K562 (cell line): ENCODE data around the gene ASCL3. TPM values are rescaled to one million over a fixed set of nuclear protein-coding genes. Genes with fewer than 3 reads are reported as not detected.

Source experiments
- ATAC-seq: fragments of 200-7000 bp; cut with Tn5 transposase; 3 replicates; pipeline ENCODE4 v1.9.1; 2020; ENCODE audit warnings: moderate library complexity
- BruUV-seq: library from RNA; stranded (reverse); fragments of 400-500 nt; replicated peaks from 2 replicates; lab custom pipeline; 2021; lab: Mats Ljungman, UMichigan
- CTCF ChIA-PET: fragments of 300-600 bp; formaldehyde crosslinking; extraction: SDS; loops from one replicate; lab custom pipeline; 2021; ENCODE audit warnings: low intra/inter-chr PET ratio; lab: Yijun Ruan, JAX
- POLR2A ChIA-PET: fragments of 300-600, 350-650 bp; sonication (Branson Sonifier 250); formaldehyde crosslinking; extraction: SDS; loops from one replicate; lab custom pipeline; 2021; ENCODE audit warnings: antibody characterized with exemption, inconsistent platforms; lab: Yijun Ruan, JAX
- DNase-seq, 4 experiments: peaks; one replicate each; pipeline versions ENCODE4 v3.0.0 to v3.0.0-alpha.2; 2011 to 2018; ENCODE audit warnings: low spot score in 3 of 4, mixed read lengths in 3 of 4; ENCODE audit errors: extremely low read depth in 1 of 4
- FAIRE-seq: peaks from 2 replicates; lab custom pipeline; 2011; peaks lifted over from hg19 to GRCh38; lab: Jason Lieb, UNC
- H2AFZ ChIP-seq: 2 replicates; pipeline ENCODE4 v1.6.0; 2011; ENCODE audit warnings: low read depth, low read length, control low read depth, inconsistent platforms
- H3K27ac ChIP-seq: fragments of 200-600 bp; 3 replicates; pipeline ENCODE4 v1.8.0; 2011; ENCODE audit warnings: low read depth, mild to moderate bottlenecking, control low read depth, inconsistent platforms, low read length, moderate library complexity, mixed read lengths; ENCODE audit errors: extremely low read depth
- H3K27me3 ChIP-seq, 2 experiments: fragments of 300-600 bp in 1 of 2; 2 replicates in 1 of 2; 3 replicates in 1 of 2; pipeline versions ENCODE4 v1.6.0 to v1.8.0; 2011; ENCODE audit warnings: inconsistent platforms in 2 of 2, low read length in 2 of 2, mild to moderate bottlenecking in 1 of 2, mixed read lengths in 1 of 2, moderate library complexity in 1 of 2; ENCODE audit not compliant: control insufficient read depth in 2 of 2, insufficient read depth in 2 of 2
- H3K36me3 ChIP-seq: fragments of 300-600 bp; 3 replicates; pipeline ENCODE4 v1.8.0; 2011; ENCODE audit warnings: mild to moderate bottlenecking, low read length, inconsistent platforms; ENCODE audit not compliant: control insufficient read depth, insufficient read depth
- H3K4me1 ChIP-seq, 2 experiments: fragments of 200-600 bp in 1 of 2; replicated peaks in 1 of 2; 2 replicates in 1 of 2; 3 replicates in 1 of 2; pipeline versions ENCODE4 v1.5.1 to v1.8.0; 2011; ENCODE audit warnings: inconsistent platforms in 2 of 2, low read length in 2 of 2, mild to moderate bottlenecking in 1 of 2, mixed read lengths in 1 of 2, moderate library complexity in 1 of 2; ENCODE audit not compliant: control insufficient read depth in 2 of 2, insufficient read depth in 2 of 2
- H3K4me2 ChIP-seq: 2 replicates; pipeline ENCODE4 v1.6.1; 2011; ENCODE audit warnings: low read length, control low read depth, inconsistent platforms, mixed read lengths; ENCODE audit not compliant: insufficient read depth
- H3K4me3 ChIP-seq: fragments of 200-600 bp; sonication (generic), shearing (Covaris generic); 2 replicates; pipeline ENCODE4 v1.5.1; 2016; ENCODE audit warnings: control low read depth, inconsistent platforms
- H3K79me2 ChIP-seq: fragments of 200-600 bp; 3 replicates; pipeline ENCODE4 v1.8.0; 2011; ENCODE audit warnings: low read length, inconsistent platforms; ENCODE audit not compliant: control insufficient read depth, insufficient read depth
- H3K9ac ChIP-seq, 2 experiments: 2 replicates each; pipeline versions ENCODE4 v1.6.0 to v1.6.1; 2011; ENCODE audit warnings: low read depth in 2 of 2, low read length in 2 of 2, control low read depth in 1 of 2, inconsistent platforms in 1 of 2, mild to moderate bottlenecking in 1 of 2, mixed read lengths in 1 of 2; ENCODE audit not compliant: insufficient read depth in 1 of 2
- H3K9me1 ChIP-seq: one replicate; pipeline ENCODE4 v1.6.0; 2011; ENCODE audit warnings: inconsistent platforms, mild to moderate bottlenecking, low read length, moderate library complexity; ENCODE audit not compliant: control insufficient read depth, insufficient read depth
- H3K9me3 ChIP-seq: replicated peaks from 2 replicates; pipeline ENCODE4 v1.5.1; 2011; ENCODE audit warnings: low read depth, low read length, inconsistent platforms; ENCODE audit not compliant: control insufficient read depth, insufficient read depth
- H4K20me1 ChIP-seq: replicated peaks from 2 replicates; pipeline ENCODE4 v1.6.1; 2011; ENCODE audit warnings: low read length, inconsistent platforms, mixed read lengths; ENCODE audit not compliant: control insufficient read depth, insufficient read depth
- ARNT ChIP-seq, 2 experiments: fragments of 450-650 bp; IDR thresholded peaks; 2 replicates each; pipeline ENCODE4 v1.6.1; 2016; ENCODE audit warnings: mild to moderate bottlenecking in 1 of 2
- C11orf30 ChIP-seq: fragments of 450-650 bp; IDR thresholded peaks from 2 replicates; pipeline ENCODE4 v1.6.1; 2016; ENCODE audit warnings: low read depth, mild to moderate bottlenecking
- HCFC1 ChIP-seq: IDR thresholded peaks from 2 replicates; pipeline ENCODE4 v1.6.1; 2012; ENCODE audit warnings: low read depth, low read length, improper control_type of control experiment
- SRF ChIP-seq, 2 experiments: fragments of 250-450, 450-650 bp in 1 of 2; sonication (Bioruptor Pico) in 1 of 2; sonication (generic) in 1 of 2; formaldehyde crosslinking; IDR thresholded peaks; 2 replicates each; pipeline versions ENCODE4 v1.5.0 to v1.5.1; 2020 to 2022; ENCODE audit warnings: mild to moderate bottlenecking in 1 of 2, missing genetic modification reagents in 1 of 2
- WGBS: fragments of 100-300 bp; shearing (Covaris generic); methylation state at CpG from one replicate; pipeline ENCODE4 v1.1.6; 2016; ENCODE audit warnings: low coverage, mixed read lengths; ENCODE audit not compliant: insufficient coverage; ENCODE audit errors: missing lambda C conversion rate; 5-methylcytosine and 5-hydroxymethylcytosine counted together
- in situ Hi-C: fragments of 300-500 bp; cut with MboI; formaldehyde crosslinking; loops from 4 replicates; pipeline ENCODE4 v1.15.0; 2018; ENCODE audit warnings: inconsistent platforms, mixed read lengths
- intact Hi-C: fragments of 100-400 bp; cut with micrococcal nuclease; formaldehyde crosslinking; loops from 2 replicates; pipeline ENCODE4 v1.14.2; 2022
- polyA plus RNA-seq, 8 experiments: library from polyadenylated mRNA; depleted of rRNA in 4 of 8; stranded (reverse) in 5 of 8; unstranded in 3 of 8; fragments of >200 nt; fragmentation: Nextera tagmentation in 2 of 8; fragmentation: Illumina TruSeq in 1 of 8; extraction: Ambion mirVana in 2 of 8; extraction: Trizol in 1 of 8; gene quantifications; 2 replicates each; pipeline versions ENCODE4 v1.2.1 to v1.2.3, GENCODE V29; 2011 to 2014; ENCODE audit warnings: inconsistent platforms in 1 of 8, missing spikeins in 1 of 8
- total RNA-seq, 7 experiments: library from RNA; depleted of rRNA in 6 of 7; stranded (reverse); fragments of >200 nt in 6 of 7; fragmentation: Illumina TruSeq in 2 of 7; extraction: Trizol in 2 of 7; gene quantifications; 2 replicates each; pipeline versions ENCODE4 v1.2.1 to v1.2.3, GENCODE V29; 2011 to 2021; ENCODE audit warnings: low replicate concordance in 1 of 7
- TF ChIP-seq, protein P1 (sequence below): sonication (generic); formaldehyde crosslinking; IDR thresholded peaks from 2 replicates; pipeline ENCODE4 v1.4.0; 2020; ENCODE audit warnings: mild to moderate bottlenecking, missing genetic modification reagents

ASCL3 gene
- total and polyA plus RNA-seq, 9 of the 15 experiments (the other 6 are each of a cell fraction or from before 2014, with no cell fraction given): not detected

DNA sequence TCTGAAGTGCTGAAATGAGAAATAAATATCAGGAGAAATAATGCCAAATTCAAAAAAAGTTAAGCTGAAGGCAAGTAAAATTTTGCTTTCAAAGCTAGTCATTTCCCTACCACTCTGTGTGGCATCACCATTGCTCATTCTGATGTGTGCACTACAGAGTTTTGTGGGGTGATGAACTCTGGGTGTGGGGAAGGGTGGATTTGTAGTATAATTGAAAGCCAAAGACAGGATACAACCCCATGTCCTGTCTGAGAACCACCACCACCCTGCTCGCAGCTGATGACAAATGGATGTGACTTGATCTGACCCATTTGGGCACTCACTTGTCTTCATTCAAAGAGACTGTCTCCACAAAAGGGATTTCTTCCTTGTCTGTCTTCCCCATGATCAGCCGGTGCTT lies 40.7 kb upstream of the ASCL3 start:
- Histone ChIP-seq H3K27me3 (no peaks in the 10 kb centered on the region), H2AFZ (no peak overlapping the region), H3K9me1 (no peaks in the 10 kb centered on the region), H3K27ac (no peak overlapping the region), H3K9ac (no peak overlapping the region), H3K4me3 (no peak overlapping the region), H3K36me3 (peaks cover 5% of the 10 kb centered on the region; the same call in 1 of the 3 replicates), H3K4me1 (peaks cover 0 to 12% of the 10 kb centered on the region in 2 experiments; a peak in 3 of 5 replicates), H3K4me2 (no peak overlapping the region), H3K79me2 (no peaks in the 10 kb centered on the region), H4K20me1 (no peaks in the 10 kb centered on the region), H3K9me3 (no peaks in the 10 kb centered on the region)
- intact Hi-C loops (no loop called here), in situ Hi-C loops (no loop called here)
- ChIA-PET CTCF (no interaction called here), POLR2A (interaction anchor here (0.6 to 1.2 kb wide), 2 partner anchors 11 to 736 kb away, joined by 3 read pairs; no protein-coding TSS in a partner anchor)
- TF ChIP-seq ARNT (IDR thresholded peaks at IDR 0.05): no peak
- TF ChIP-seq HCFC1: no peak
- TF ChIP-seq C11orf30: no peak
- TF ChIP-seq SRF (CRISPR knock-in tag; IDR thresholded peaks at IDR 0.05): no peak
- TF ChIP-seq, protein P1, sequence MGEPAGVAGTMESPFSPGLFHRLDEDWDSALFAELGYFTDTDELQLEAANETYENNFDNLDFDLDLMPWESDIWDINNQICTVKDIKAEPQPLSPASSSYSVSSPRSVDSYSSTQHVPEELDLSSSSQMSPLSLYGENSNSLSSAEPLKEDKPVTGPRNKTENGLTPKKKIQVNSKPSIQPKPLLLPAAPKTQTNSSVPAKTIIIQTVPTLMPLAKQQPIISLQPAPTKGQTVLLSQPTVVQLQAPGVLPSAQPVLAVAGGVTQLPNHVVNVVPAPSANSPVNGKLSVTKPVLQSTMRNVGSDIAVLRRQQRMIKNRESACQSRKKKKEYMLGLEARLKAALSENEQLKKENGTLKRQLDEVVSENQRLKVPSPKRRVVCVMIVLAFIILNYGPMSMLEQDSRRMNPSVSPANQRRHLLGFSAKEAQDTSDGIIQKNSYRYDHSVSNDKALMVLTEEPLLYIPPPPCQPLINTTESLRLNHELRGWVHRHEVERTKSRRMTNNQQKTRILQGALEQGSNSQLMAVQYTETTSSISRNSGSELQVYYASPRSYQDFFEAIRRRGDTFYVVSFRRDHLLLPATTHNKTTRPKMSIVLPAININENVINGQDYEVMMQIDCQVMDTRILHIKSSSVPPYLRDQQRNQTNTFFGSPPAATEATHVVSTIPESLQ (CRISPR knock-in tag): no peak
- ATAC-seq: no peak
- FAIRE-seq: no peak
- no peak for DNase-seq
- 65% methylated on average over 2 of the region's 2 CpGs for WGBS
- no TSS peak for BruUV-seq
